Measurements from ENCODE around the gene PCOLCE2. TPM values are rescaled to one million over a fixed set of nuclear protein-coding genes. Genes with fewer than 3 reads are reported as not detected.

Gene PCOLCE2
- polyA plus RNA-seq, 1 donor (not counting 4 experiments of a cell fraction or from before 2014, with no cell fraction given) = 2.4 TPM

DNA sequence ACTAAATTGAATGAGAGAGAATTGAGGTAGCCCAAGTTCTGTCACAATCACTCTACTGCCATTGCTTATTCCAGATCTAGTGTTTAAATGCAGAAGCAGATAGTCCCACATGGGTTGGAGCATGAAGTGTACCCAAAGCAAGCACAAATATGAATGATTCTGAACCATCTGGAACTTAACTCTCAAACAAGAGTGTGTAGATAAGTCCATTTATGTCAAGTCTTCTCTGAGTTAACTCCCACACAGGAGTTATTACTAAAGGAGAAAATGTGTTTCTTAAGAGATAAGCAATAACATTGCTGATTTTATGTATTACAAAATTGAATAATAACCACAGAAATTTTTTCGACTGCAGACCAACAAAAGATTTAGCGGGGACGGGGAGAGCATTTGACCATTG lies 41.0 kb upstream of the PCOLCE2 start:
- Histone ChIP-seq H4K20me1 (ENCODE audit: control insufficient read depth, extremely low read depth, insufficient read depth, low read length) (no peaks in the 10 kb centered on the region), H3K9ac (ENCODE audit: control insufficient read depth, extremely low read depth, insufficient read depth, low read length) (no peak overlapping the region), H3K79me2 (ENCODE audit: control insufficient read depth, insufficient read depth, low read length) (no peaks in the 10 kb centered on the region), H3K36me3 (ENCODE audit: control insufficient read depth in 2 of 2, extremely low read depth in 1 of 2, insufficient read depth in 2 of 2, low read length in 2 of 2) (no peaks in the 10 kb centered on the region), H3K4me1 (ENCODE audit: control insufficient read depth, extremely low read depth, insufficient read depth, low read length) (peaks cover 9% of the 10 kb centered on the region), H3K4me2 (ENCODE audit: control insufficient read depth, extremely low read depth, insufficient read depth, low read depth, low read length) (no peak overlapping the region), H3K9me3 (ENCODE audit: control insufficient read depth, low read depth, low read length) (no peaks in the 10 kb centered on the region), H3K27me3 (ENCODE audit: control insufficient read depth, extremely low read depth, insufficient read depth, low read length) (no peaks in the 10 kb centered on the region), H3K27ac (ENCODE audit: control insufficient read depth, insufficient read depth, low read length) (no peak overlapping the region), H3K9me1 (ENCODE audit: control insufficient read depth, extremely low read depth, insufficient read depth, low read length) (no peaks in the 10 kb centered on the region), H3K4me3 (ENCODE audit: control insufficient read depth in 2 of 3, extremely low read depth in 1 of 3, insufficient read depth in 2 of 3, low read depth in 1 of 3, low read length in 3 of 3) (no peak overlapping the region), H2AFZ (ENCODE audit: control insufficient read depth, low read length) (no peak overlapping the region)
- DNase-seq (ENCODE audit: low read depth, low spot score) (no peak), FAIRE-seq (no peak)
- dilution Hi-C loops (cut with MboI; ENCODE audit: extremely low pct_ligation_motif_present, low sequenced_read_pairs) = no loop called here
- TF ChIP-seq, protein P1, sequence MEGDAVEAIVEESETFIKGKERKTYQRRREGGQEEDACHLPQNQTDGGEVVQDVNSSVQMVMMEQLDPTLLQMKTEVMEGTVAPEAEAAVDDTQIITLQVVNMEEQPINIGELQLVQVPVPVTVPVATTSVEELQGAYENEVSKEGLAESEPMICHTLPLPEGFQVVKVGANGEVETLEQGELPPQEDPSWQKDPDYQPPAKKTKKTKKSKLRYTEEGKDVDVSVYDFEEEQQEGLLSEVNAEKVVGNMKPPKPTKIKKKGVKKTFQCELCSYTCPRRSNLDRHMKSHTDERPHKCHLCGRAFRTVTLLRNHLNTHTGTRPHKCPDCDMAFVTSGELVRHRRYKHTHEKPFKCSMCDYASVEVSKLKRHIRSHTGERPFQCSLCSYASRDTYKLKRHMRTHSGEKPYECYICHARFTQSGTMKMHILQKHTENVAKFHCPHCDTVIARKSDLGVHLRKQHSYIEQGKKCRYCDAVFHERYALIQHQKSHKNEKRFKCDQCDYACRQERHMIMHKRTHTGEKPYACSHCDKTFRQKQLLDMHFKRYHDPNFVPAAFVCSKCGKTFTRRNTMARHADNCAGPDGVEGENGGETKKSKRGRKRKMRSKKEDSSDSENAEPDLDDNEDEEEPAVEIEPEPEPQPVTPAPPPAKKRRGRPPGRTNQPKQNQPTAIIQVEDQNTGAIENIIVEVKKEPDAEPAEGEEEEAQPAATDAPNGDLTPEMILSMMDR (optimal IDR thresholded peaks at IDR 0.05 in 1 of 3, IDR thresholded peaks at IDR 0.05 in 1 of 3, conservative IDR thresholded peaks at IDR 0.05 in 1 of 3; ENCODE audit: extremely low read depth in 1 of 3, insufficient read depth in 2 of 3, low read length in 3 of 3) = no peak
- no peak for TF ChIP-seq EZH2 (IDR thresholded peaks at IDR 0.05; ENCODE audit: low read length)

DNA sequence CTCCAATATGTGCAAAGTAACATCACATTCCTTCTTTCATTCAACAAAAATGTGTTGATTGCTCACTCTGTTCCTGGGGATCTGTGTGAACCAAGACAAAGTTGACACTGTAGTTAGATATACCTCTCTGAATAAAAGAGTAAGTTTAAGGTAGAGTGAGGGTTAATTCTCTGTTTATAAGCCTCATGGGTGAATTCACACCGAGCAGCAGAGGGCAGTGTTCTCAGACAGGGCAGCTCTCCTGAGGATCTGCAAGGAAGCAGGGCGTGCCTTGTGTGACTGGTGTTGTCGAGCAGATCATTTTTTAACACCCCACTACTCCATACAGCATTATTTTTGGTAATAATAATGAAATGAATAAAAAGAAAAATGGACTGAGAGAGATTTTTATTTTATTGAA lies 40.2 kb upstream of the PCOLCE2 start:
- Histone ChIP-seq H3K4me1 (ENCODE audit: control insufficient read depth, extremely low read depth, insufficient read depth, low read length) (peaks cover 11% of the 10 kb centered on the region), H3K27ac (ENCODE audit: control insufficient read depth, insufficient read depth, low read length) (no peak overlapping the region), H3K9ac (ENCODE audit: control insufficient read depth, extremely low read depth, insufficient read depth, low read length) (no peak overlapping the region), H3K36me3 (ENCODE audit: control insufficient read depth in 2 of 2, extremely low read depth in 1 of 2, insufficient read depth in 2 of 2, low read length in 2 of 2) (no peaks in the 10 kb centered on the region), H3K79me2 (ENCODE audit: control insufficient read depth, insufficient read depth, low read length) (no peaks in the 10 kb centered on the region), H3K4me2 (ENCODE audit: control insufficient read depth, extremely low read depth, insufficient read depth, low read depth, low read length) (no peak overlapping the region), H3K9me3 (ENCODE audit: control insufficient read depth, low read depth, low read length) (no peaks in the 10 kb centered on the region), H4K20me1 (ENCODE audit: control insufficient read depth, extremely low read depth, insufficient read depth, low read length) (no peaks in the 10 kb centered on the region), H3K4me3 (ENCODE audit: control insufficient read depth in 2 of 3, extremely low read depth in 1 of 3, insufficient read depth in 2 of 3, low read depth in 1 of 3, low read length in 3 of 3) (no peak overlapping the region), H3K27me3 (ENCODE audit: control insufficient read depth, extremely low read depth, insufficient read depth, low read length) (no peaks in the 10 kb centered on the region), H3K9me1 (ENCODE audit: control insufficient read depth, extremely low read depth, insufficient read depth, low read length) (no peaks in the 10 kb centered on the region), H2AFZ (ENCODE audit: control insufficient read depth, low read length) (no peak overlapping the region)
- dilution Hi-C loops (cut with MboI; ENCODE audit: extremely low pct_ligation_motif_present, low sequenced_read_pairs) = no loop called here
- TF ChIP-seq, protein P1 (optimal IDR thresholded peaks at IDR 0.05 in 1 of 3, IDR thresholded peaks at IDR 0.05 in 1 of 3, conservative IDR thresholded peaks at IDR 0.05 in 1 of 3; ENCODE audit: extremely low read depth in 1 of 3, insufficient read depth in 2 of 3, low read length in 3 of 3) = peak; percentile 68 to 87 (median 73)
- TF ChIP-seq EZH2 (IDR thresholded peaks at IDR 0.05; ENCODE audit: low read length) = no peak
- FAIRE-seq (peak; percentile 49), DNase-seq (ENCODE audit: low read depth, low spot score) (no peak)
